ENCODE measurements around the gene NUP98.

DNA sequence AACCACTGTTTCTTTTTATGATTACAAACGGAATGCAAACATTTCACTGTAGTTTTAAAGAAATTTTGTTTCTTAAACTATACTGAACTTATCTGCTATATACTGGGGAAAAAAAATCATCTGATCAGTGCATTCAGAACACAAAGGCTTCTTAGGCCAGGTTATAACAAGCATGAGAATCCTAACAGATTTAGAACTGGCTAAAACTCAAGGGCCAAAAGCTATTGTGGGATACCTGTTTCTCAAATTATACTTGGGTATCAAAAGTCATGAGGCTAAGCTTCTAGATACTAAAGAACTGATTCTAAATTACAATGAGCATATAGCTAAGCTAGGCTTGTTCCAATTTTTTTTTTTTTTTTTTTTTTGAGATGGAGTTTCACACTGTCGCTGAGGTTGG, 96.4 kb downstream of the NUP98 start:
- TF ChIP-seq, protein P1, sequence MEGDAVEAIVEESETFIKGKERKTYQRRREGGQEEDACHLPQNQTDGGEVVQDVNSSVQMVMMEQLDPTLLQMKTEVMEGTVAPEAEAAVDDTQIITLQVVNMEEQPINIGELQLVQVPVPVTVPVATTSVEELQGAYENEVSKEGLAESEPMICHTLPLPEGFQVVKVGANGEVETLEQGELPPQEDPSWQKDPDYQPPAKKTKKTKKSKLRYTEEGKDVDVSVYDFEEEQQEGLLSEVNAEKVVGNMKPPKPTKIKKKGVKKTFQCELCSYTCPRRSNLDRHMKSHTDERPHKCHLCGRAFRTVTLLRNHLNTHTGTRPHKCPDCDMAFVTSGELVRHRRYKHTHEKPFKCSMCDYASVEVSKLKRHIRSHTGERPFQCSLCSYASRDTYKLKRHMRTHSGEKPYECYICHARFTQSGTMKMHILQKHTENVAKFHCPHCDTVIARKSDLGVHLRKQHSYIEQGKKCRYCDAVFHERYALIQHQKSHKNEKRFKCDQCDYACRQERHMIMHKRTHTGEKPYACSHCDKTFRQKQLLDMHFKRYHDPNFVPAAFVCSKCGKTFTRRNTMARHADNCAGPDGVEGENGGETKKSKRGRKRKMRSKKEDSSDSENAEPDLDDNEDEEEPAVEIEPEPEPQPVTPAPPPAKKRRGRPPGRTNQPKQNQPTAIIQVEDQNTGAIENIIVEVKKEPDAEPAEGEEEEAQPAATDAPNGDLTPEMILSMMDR (IDR thresholded peaks at IDR 0.05): no peak
- TF ChIP-seq, protein P2, sequence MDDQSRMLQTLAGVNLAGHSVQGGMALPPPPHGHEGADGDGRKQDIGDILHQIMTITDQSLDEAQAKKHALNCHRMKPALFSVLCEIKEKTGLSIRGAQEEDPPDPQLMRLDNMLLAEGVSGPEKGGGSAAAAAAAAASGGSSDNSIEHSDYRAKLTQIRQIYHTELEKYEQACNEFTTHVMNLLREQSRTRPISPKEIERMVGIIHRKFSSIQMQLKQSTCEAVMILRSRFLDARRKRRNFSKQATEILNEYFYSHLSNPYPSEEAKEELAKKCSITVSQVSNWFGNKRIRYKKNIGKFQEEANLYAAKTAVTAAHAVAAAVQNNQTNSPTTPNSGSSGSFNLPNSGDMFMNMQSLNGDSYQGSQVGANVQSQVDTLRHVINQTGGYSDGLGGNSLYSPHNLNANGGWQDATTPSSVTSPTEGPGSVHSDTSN (IDR thresholded peaks at IDR 0.05): no peak
- TF ChIP-seq, protein P3, sequence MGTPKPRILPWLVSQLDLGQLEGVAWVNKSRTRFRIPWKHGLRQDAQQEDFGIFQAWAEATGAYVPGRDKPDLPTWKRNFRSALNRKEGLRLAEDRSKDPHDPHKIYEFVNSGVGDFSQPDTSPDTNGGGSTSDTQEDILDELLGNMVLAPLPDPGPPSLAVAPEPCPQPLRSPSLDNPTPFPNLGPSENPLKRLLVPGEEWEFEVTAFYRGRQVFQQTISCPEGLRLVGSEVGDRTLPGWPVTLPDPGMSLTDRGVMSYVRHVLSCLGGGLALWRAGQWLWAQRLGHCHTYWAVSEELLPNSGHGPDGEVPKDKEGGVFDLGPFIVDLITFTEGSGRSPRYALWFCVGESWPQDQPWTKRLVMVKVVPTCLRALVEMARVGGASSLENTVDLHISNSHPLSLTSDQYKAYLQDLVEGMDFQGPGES (IDR thresholded peaks at IDR 0.05; ENCODE audit: low read depth, low read length): no peak
- TF ChIP-seq NFIC (IDR thresholded peaks at IDR 0.05; ENCODE audit: borderline replicate concordance) (no peak), NRF1 (IDR thresholded peaks at IDR 0.05; ENCODE audit: low read depth, low read length) (no peak), EP300 (IDR thresholded peaks at IDR 0.05; ENCODE audit: borderline replicate concordance in 1 of 2, low read depth in 1 of 2, low read length in 1 of 2) (no peak), JUND (IDR thresholded peaks at IDR 0.05) (no peak), EZH2phosphoT487 (IDR thresholded peaks at IDR 0.05; ENCODE audit: borderline replicate concordance, low read depth) (no peak), RCOR1 (IDR thresholded peaks at IDR 0.05; ENCODE audit: low read length) (no peak)

All from SK-N-SH (cell line).